ENCODE measurements around the gene EDAR. TPM values are rescaled to one million over a fixed set of nuclear protein-coding genes. Genes with fewer than 3 reads are reported as not detected.

EDAR gene
- polyA plus RNA-seq, 1 donor from 2014 or later = 0.26 TPM

- no peak overlapping the region for H3K4me3 Mint-ChIP-seq
- H3K27ac Mint-ChIP-seq = no peak overlapping the region
- no peaks in the 10 kb centered on the region for H3K9me3 Mint-ChIP-seq
- H3K4me1 Mint-ChIP-seq = no peaks in the 10 kb centered on the region
- H3K27me3 Mint-ChIP-seq = peaks cover 8% of the 10 kb centered on the region
- no peaks in the 10 kb centered on the region for H3K36me3 Mint-ChIP-seq
Observed at GRCh38 chr2:108983061-108983460, 6.0 kb downstream of the EDAR start.

- no peaks in the 10 kb centered on the region for H3K4me1 Mint-ChIP-seq
- no peaks in the 10 kb centered on the region for H3K36me3 Mint-ChIP-seq
- no peak overlapping the region for H3K27ac Mint-ChIP-seq
- no peak overlapping the region for H3K4me3 Mint-ChIP-seq
- peaks cover 7% of the 10 kb centered on the region for H3K27me3 Mint-ChIP-seq
- H3K9me3 Mint-ChIP-seq = no peaks in the 10 kb centered on the region
Observed at GRCh38 chr2:108982259-108982679, 6.8 kb downstream of the EDAR start.

- no peaks in the 10 kb centered on the region for H3K36me3 Mint-ChIP-seq
Observed at GRCh38 chr2:108981846-108982245, 7.2 kb downstream of the EDAR start.

GRCh38 chr2:108980076-108980475 lies 8.9 kb downstream of the EDAR start:
- Mint-ChIP-seq H3K9me3 (no peaks in the 10 kb centered on the region), H3K27ac (no peak overlapping the region)

More at GRCh38 chr2:108981846-108982245, 7.2 kb downstream of the EDAR start:
- H3K27ac Mint-ChIP-seq = no peak overlapping the region
- no peak overlapping the region for H3K4me3 Mint-ChIP-seq
- H3K27me3 Mint-ChIP-seq = peaks cover 4% of the 10 kb centered on the region
- no peaks in the 10 kb centered on the region for H3K4me1 Mint-ChIP-seq
- H3K9me3 Mint-ChIP-seq = no peaks in the 10 kb centered on the region

GRCh38 chr2:108979461-108979860 lies 9.6 kb downstream of the EDAR start:
- peaks cover 6% of the 10 kb centered on the region for H3K27me3 Mint-ChIP-seq
- no peak overlapping the region for H3K4me3 Mint-ChIP-seq
- H3K9me3 Mint-ChIP-seq = no peaks in the 10 kb centered on the region
- no peak overlapping the region for H3K27ac Mint-ChIP-seq
- no peaks in the 10 kb centered on the region for H3K4me1 Mint-ChIP-seq
- no peaks in the 10 kb centered on the region for H3K36me3 Mint-ChIP-seq

More at GRCh38 chr2:108980076-108980475, 8.9 kb downstream of the EDAR start:
- Mint-ChIP-seq H3K36me3 (no peaks in the 10 kb centered on the region), H3K27me3 (peaks cover 6% of the 10 kb centered on the region), H3K4me3 (no peak overlapping the region), H3K4me1 (no peaks in the 10 kb centered on the region)

- no peaks in the 10 kb centered on the region for H3K36me3 Mint-ChIP-seq
- no peak overlapping the region for H3K27ac Mint-ChIP-seq
- no peak overlapping the region for H3K4me3 Mint-ChIP-seq
- H3K9me3 Mint-ChIP-seq = no peaks in the 10 kb centered on the region
- H3K4me1 Mint-ChIP-seq = no peaks in the 10 kb centered on the region
- peaks cover 6% of the 10 kb centered on the region for H3K27me3 Mint-ChIP-seq
Observed at GRCh38 chr2:108978709-108979111, 10.3 kb downstream of the EDAR start.

- H3K27me3 Mint-ChIP-seq = peaks cover 3% of the 10 kb centered on the region
- no peak overlapping the region for H3K27ac Mint-ChIP-seq
- H3K36me3 Mint-ChIP-seq = no peaks in the 10 kb centered on the region
- no peaks in the 10 kb centered on the region for H3K4me1 Mint-ChIP-seq
- H3K4me3 Mint-ChIP-seq = no peak overlapping the region
- no peaks in the 10 kb centered on the region for H3K9me3 Mint-ChIP-seq
Observed at GRCh38 chr2:108975613-108976435, 13.2 kb downstream of the EDAR start.

GRCh38 chr2:108974674-108975073 lies 14.3 kb downstream of the EDAR start:
- H3K36me3 Mint-ChIP-seq = no peaks in the 10 kb centered on the region
- H3K4me3 Mint-ChIP-seq = no peak overlapping the region
- H3K27me3 Mint-ChIP-seq = peaks cover 4% of the 10 kb centered on the region
- no peaks in the 10 kb centered on the region for H3K4me1 Mint-ChIP-seq
- no peak overlapping the region for H3K27ac Mint-ChIP-seq
- no peaks in the 10 kb centered on the region for H3K9me3 Mint-ChIP-seq

GRCh38 chr2:108972663-108973062 lies 16.4 kb downstream of the EDAR start:
- Mint-ChIP-seq H3K4me3 (no peak overlapping the region), H3K36me3 (no peaks in the 10 kb centered on the region), H3K27me3 (peaks cover 11% of the 10 kb centered on the region), H3K4me1 (no peaks in the 10 kb centered on the region), H3K9me3 (no peaks in the 10 kb centered on the region), H3K27ac (no peak overlapping the region)

GRCh38 chr2:108971661-108972566 lies 17.1 kb downstream of the EDAR start:
- Mint-ChIP-seq H3K4me1 (no peaks in the 10 kb centered on the region), H3K27ac (no peak overlapping the region), H3K36me3 (no peaks in the 10 kb centered on the region), H3K4me3 (no peak overlapping the region), H3K9me3 (no peaks in the 10 kb centered on the region), H3K27me3 (peaks cover 13% of the 10 kb centered on the region)

GRCh38 chr2:108970369-108970768 lies 18.7 kb downstream of the EDAR start:
- Mint-ChIP-seq H3K27me3 (peaks cover 12% of the 10 kb centered on the region), H3K36me3 (no peaks in the 10 kb centered on the region), H3K9me3 (no peaks in the 10 kb centered on the region), H3K4me1 (no peaks in the 10 kb centered on the region), H3K27ac (no peak overlapping the region), H3K4me3 (no peak overlapping the region)

GRCh38 chr2:108969856-108970255 lies 19.2 kb downstream of the EDAR start:
- H3K36me3 Mint-ChIP-seq = no peaks in the 10 kb centered on the region
- no peak overlapping the region for H3K4me3 Mint-ChIP-seq
- H3K27me3 Mint-ChIP-seq = peaks cover 12% of the 10 kb centered on the region
- no peaks in the 10 kb centered on the region for H3K4me1 Mint-ChIP-seq
- no peak overlapping the region for H3K27ac Mint-ChIP-seq
- H3K9me3 Mint-ChIP-seq = no peaks in the 10 kb centered on the region

GRCh38 chr2:108968619-108969018 lies 20.4 kb downstream of the EDAR start:
- H3K36me3 Mint-ChIP-seq = no peaks in the 10 kb centered on the region
- no peaks in the 10 kb centered on the region for H3K4me1 Mint-ChIP-seq
- H3K27ac Mint-ChIP-seq = peak overlapping the region in 1 of 3 donors; percentile 83
- peak overlapping the region in 1 of 4 donors; percentile 9 for H3K4me3 Mint-ChIP-seq
- H3K27me3 Mint-ChIP-seq = peaks cover 12% of the 10 kb centered on the region
- no peaks in the 10 kb centered on the region for H3K9me3 Mint-ChIP-seq

- no peaks in the 10 kb centered on the region for H3K36me3 Mint-ChIP-seq
- H3K27ac Mint-ChIP-seq = no peak overlapping the region
- H3K27me3 Mint-ChIP-seq = peaks cover 13% of the 10 kb centered on the region
- no peaks in the 10 kb centered on the region for H3K4me1 Mint-ChIP-seq
- no peak overlapping the region for H3K4me3 Mint-ChIP-seq
- H3K9me3 Mint-ChIP-seq = no peaks in the 10 kb centered on the region
Observed at GRCh38 chr2:108967757-108968156, 21.3 kb downstream of the EDAR start.

GRCh38 chr2:108965540-108966289 lies 23.3 kb downstream of the EDAR start:
- Mint-ChIP-seq H3K36me3 (no peaks in the 10 kb centered on the region), H3K4me3 (peak overlapping the region in 2 of 4 donors; percentile 20 to 78), H3K4me1 (no peaks in the 10 kb centered on the region), H3K27ac (peak overlapping the region in 1 of 3 donors; percentile 87), H3K27me3 (peaks cover 13% of the 10 kb centered on the region), H3K9me3 (no peaks in the 10 kb centered on the region)
